GM18951 (cell line): ENCODE measurements around the gene TTC38.

Experiments
- POLR2A ChIP-seq: IDR thresholded peaks from 4 replicates; pipeline ENCODE4 v1.6.1; 2011; ENCODE audit warnings: mild to moderate bottlenecking; ENCODE audit not compliant: insufficient read length, insufficient read depth; ENCODE audit errors: extremely low read depth
- in situ Hi-C: fragments of 300-500 bp; cut with MboI; formaldehyde crosslinking; loops from one replicate; pipeline ENCODE4 v1.12.0; 2022; ENCODE audit warnings: low sequenced_read_pairs, mixed read lengths, inconsistent platforms; ENCODE audit not compliant: unreplicated experiment

Gene TTC38

GRCh38 chr22:46326066-46326680, 58.4 kb downstream of the TTC38 start:
- in situ Hi-C loops, result no loop called here
- no peak for TF ChIP-seq POLR2A

- in situ Hi-C loops, result no loop called here
- TF ChIP-seq POLR2A, result no peak
These were observed 60.1 kb downstream of the TTC38 start for GRCh38 chr22:46327691-46328465.

GRCh38 chr22:46328797-46329196, 61.0 kb downstream of the TTC38 start:
- no peak for TF ChIP-seq POLR2A

GRCh38 chr22:46329616-46330015, 61.8 kb downstream of the TTC38 start:
- TF ChIP-seq POLR2A, result no peak
- in situ Hi-C loops, result no loop called here

More at GRCh38 chr22:46328797-46329196, 61.0 kb downstream of the TTC38 start:
- in situ Hi-C loops, result no loop called here

- TF ChIP-seq POLR2A, result no peak
- in situ Hi-C loops, result no loop called here
These were observed 62.6 kb downstream of the TTC38 start for GRCh38 chr22:46330426-46330825.

GRCh38 chr22:46331496-46331895, 63.7 kb downstream of the TTC38 start:
- no peak for TF ChIP-seq POLR2A
- in situ Hi-C loops, result no loop called here

GRCh38 chr22:46335201-46336118, 67.7 kb downstream of the TTC38 start, which contains the start of gene TRMU:
TRMU (plus strand) TSS chr22:46335714; CDS start chr22:46335765, 51 bp downstream.
- peak; percentile 86 for TF ChIP-seq POLR2A
- in situ Hi-C loops, result no loop called here

- in situ Hi-C loops, result no loop called here
- no peak for TF ChIP-seq POLR2A
These were observed 68.6 kb downstream of the TTC38 start for GRCh38 chr22:46336119-46337078.

- in situ Hi-C loops, result no loop called here
- TF ChIP-seq POLR2A, result no peak
These were observed 70.1 kb downstream of the TTC38 start for GRCh38 chr22:46337870-46338269.

- in situ Hi-C loops, result no loop called here
- TF ChIP-seq POLR2A, result no peak
These were observed 70.8 kb downstream of the TTC38 start for GRCh38 chr22:46338636-46339035.

GRCh38 chr22:46339956-46340355, 72.1 kb downstream of the TTC38 start:
- no peak for TF ChIP-seq POLR2A
- in situ Hi-C loops, result no loop called here

GRCh38 chr22:46340676-46341075, 72.9 kb downstream of the TTC38 start:
- TF ChIP-seq POLR2A, result no peak
- in situ Hi-C loops, result no loop called here
